Astrocyte (in vitro differentiated cells and primary cell): Measurements from ENCODE around the gene PI4K2A. TPM values are rescaled to one million over a fixed set of nuclear protein-coding genes. Genes with fewer than 3 reads are reported as not detected.
A peak's percentile ranks its signal among the peaks of the same experiment; 100 is the strongest.
"Not testable (repeated sequence)": the region's sequence is repeated elsewhere in the genome, so short reads cannot be mapped to it uniquely, and the experiment has no call there.

Source experiments
- DNase-seq: peaks from one replicate; pipeline ENCODE4 v3.0.0-alpha.2; 2010; ENCODE audit warnings: low read depth
- FAIRE-seq: peaks from 2 replicates; lab custom pipeline; 2011; peaks lifted over from hg19 to GRCh38; lab: Jason Lieb, UNC
- H2AFZ ChIP-seq: 2 replicates; pipeline ENCODE4 v1.6.0; 2012; ENCODE audit warnings: low read depth, low read length, inconsistent platforms
- H3K27ac ChIP-seq: 2 replicates; pipeline ENCODE4 v1.5.1; 2011; ENCODE audit warnings: low read depth, low read length, inconsistent platforms
- H3K27me3 ChIP-seq: 2 replicates; pipeline ENCODE4 v1.6.0; 2011; ENCODE audit warnings: low read length, inconsistent platforms; ENCODE audit not compliant: insufficient read depth
- H3K36me3 ChIP-seq: 2 replicates; pipeline ENCODE4 v1.5.1; 2011; ENCODE audit warnings: low read length, inconsistent platforms; ENCODE audit not compliant: insufficient read depth
- H3K4me1 ChIP-seq: 2 replicates; pipeline ENCODE4 v1.5.1; 2011; ENCODE audit warnings: low read length, inconsistent platforms; ENCODE audit not compliant: insufficient read depth
- H3K4me2 ChIP-seq: 2 replicates; pipeline ENCODE4 v1.6.0; 2012; ENCODE audit warnings: low read length, inconsistent platforms
- H3K4me3 ChIP-seq: 2 replicates; pipeline ENCODE4 v1.5.1; 2011; ENCODE audit warnings: low read depth, mild to moderate bottlenecking, low read length, inconsistent platforms; ENCODE audit not compliant: insufficient read depth
- H3K79me2 ChIP-seq: 2 replicates; pipeline ENCODE4 v1.6.0; 2012; ENCODE audit warnings: mild to moderate bottlenecking, low read length, inconsistent platforms; ENCODE audit not compliant: insufficient read depth
- H3K9ac ChIP-seq: 2 replicates; pipeline ENCODE4 v1.6.0; 2012; ENCODE audit warnings: mild to moderate bottlenecking, low read length, inconsistent platforms
- H3K9me3 ChIP-seq: 2 replicates; pipeline ENCODE4 v1.5.1; 2012; ENCODE audit warnings: low read depth, mild to moderate bottlenecking, low read length, inconsistent platforms; ENCODE audit not compliant: insufficient read depth
- H4K20me1 ChIP-seq: 2 replicates; pipeline ENCODE4 v1.6.0; 2012; ENCODE audit warnings: low read length, inconsistent platforms; ENCODE audit not compliant: insufficient read depth
- H3K27ac Mint-ChIP-seq: one replicate; pipeline ENCODE4 v1.8.0; 2021; ENCODE audit warnings: mild to moderate bottlenecking, mixed read lengths; ENCODE audit not compliant: unreplicated experiment
- H3K27me3 Mint-ChIP-seq: one replicate; pipeline ENCODE4 v1.8.0; 2021; ENCODE audit warnings: low read depth, mixed read lengths; ENCODE audit not compliant: unreplicated experiment
- H3K36me3 Mint-ChIP-seq: one replicate; pipeline ENCODE4 v1.8.0; 2021; ENCODE audit warnings: low read depth, mixed read lengths; ENCODE audit not compliant: unreplicated experiment
- H3K4me1 Mint-ChIP-seq: one replicate; pipeline ENCODE4 v1.8.0; 2021; ENCODE audit warnings: low read depth, mixed read lengths; ENCODE audit not compliant: unreplicated experiment
- H3K4me3 Mint-ChIP-seq: one replicate; pipeline ENCODE4 v1.8.0; 2021; ENCODE audit warnings: mild to moderate bottlenecking, moderate library complexity, mixed read lengths; ENCODE audit not compliant: unreplicated experiment
- H3K9me3 Mint-ChIP-seq: one replicate; pipeline ENCODE4 v1.8.0; 2021; ENCODE audit warnings: mild to moderate bottlenecking, mixed read lengths; ENCODE audit not compliant: unreplicated experiment
- EZH2 ChIP-seq: IDR thresholded peaks from 2 replicates; pipeline ENCODE4 v1.6.1; 2012; ENCODE audit warnings: mild to moderate bottlenecking, low read length, inconsistent platforms; ENCODE audit not compliant: insufficient read depth
- total RNA-seq: library from RNA; stranded (reverse); gene quantifications from 2 replicates; pipeline ENCODE4 v1.2.1, GENCODE V29; 2021
- TF ChIP-seq, protein P1 (sequence below): IDR thresholded peaks from 2 replicates; pipeline ENCODE4 v1.5.1; 2011; ENCODE audit warnings: low read depth, mild to moderate bottlenecking, inconsistent platforms, low read length, moderate library complexity; ENCODE audit not compliant: insufficient read depth

PI4K2A gene
- total RNA-seq, 1 donor from 2014 or later = 37.8 TPM

DNA sequence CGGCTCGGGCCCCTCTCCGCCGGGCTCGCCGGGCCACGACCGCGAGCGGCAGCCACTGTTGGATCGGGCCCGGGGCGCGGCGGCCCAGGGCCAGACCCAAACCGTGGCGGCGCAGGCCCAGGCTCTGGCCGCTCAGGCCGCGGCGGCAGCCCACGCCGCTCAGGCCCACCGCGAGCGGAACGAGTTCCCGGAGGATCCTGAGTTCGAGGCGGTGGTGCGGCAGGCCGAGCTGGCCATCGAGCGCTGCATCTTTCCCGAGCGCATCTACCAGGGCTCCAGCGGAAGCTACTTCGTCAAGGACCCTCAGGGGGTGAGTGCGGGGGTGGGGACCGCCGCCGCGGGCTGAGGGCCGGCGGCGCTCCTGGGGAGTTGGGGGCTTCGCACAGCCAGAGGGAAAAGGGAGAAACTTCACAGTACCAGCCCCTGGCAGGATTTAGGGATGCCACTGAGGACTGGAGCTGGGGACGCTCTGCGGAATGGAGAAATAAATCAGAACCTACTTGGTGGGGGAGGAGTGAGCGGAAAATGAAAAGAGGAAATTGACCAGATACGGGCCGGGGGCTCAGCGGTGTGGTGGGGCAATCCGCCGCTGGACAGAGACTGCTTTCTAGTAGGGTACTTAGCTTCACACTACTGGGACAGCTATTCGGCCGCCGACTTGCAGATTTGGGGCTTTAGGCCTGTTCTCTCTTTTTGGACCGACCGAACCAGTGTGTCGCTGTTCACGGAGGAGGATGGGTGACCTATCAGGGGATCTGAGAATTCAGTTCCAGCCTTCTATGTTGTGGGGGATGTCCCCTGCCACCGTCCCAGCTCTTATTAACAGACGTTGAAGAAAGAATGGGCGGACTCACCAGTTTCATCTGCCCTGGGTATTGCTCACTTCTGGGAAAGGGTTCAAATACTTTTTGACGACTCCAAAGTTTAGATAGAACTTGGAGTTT, 669 bp downstream of the PI4K2A start:
- TF ChIP-seq, protein P1, sequence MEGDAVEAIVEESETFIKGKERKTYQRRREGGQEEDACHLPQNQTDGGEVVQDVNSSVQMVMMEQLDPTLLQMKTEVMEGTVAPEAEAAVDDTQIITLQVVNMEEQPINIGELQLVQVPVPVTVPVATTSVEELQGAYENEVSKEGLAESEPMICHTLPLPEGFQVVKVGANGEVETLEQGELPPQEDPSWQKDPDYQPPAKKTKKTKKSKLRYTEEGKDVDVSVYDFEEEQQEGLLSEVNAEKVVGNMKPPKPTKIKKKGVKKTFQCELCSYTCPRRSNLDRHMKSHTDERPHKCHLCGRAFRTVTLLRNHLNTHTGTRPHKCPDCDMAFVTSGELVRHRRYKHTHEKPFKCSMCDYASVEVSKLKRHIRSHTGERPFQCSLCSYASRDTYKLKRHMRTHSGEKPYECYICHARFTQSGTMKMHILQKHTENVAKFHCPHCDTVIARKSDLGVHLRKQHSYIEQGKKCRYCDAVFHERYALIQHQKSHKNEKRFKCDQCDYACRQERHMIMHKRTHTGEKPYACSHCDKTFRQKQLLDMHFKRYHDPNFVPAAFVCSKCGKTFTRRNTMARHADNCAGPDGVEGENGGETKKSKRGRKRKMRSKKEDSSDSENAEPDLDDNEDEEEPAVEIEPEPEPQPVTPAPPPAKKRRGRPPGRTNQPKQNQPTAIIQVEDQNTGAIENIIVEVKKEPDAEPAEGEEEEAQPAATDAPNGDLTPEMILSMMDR = no peak
- no peak for TF ChIP-seq EZH2
- H3K79me2 ChIP-seq = peaks cover 42% of the 10 kb centered on the region
- H3K9me3 ChIP-seq = no peaks in the 10 kb centered on the region
- Mint-ChIP-seq H3K27ac (peak overlapping the region; percentile 87), H3K27me3 (no peaks in the 10 kb centered on the region), H3K4me3 (peak overlapping the region; percentile 95), H3K36me3 (peaks cover 10% of the 10 kb centered on the region), H3K9me3 (no peaks in the 10 kb centered on the region), H3K4me1 (peaks cover 8% of the 10 kb centered on the region)
- DNase-seq (peak; percentile 22), FAIRE-seq (no peak)
- H2AFZ ChIP-seq = peak overlapping the region; percentile 48
- peaks cover 13% of the 10 kb centered on the region for H3K4me1 ChIP-seq
- H3K27ac ChIP-seq = peak overlapping the region; percentile 83
- H3K9ac ChIP-seq = peak overlapping the region; percentile 98
- peaks cover 9% of the 10 kb centered on the region for H3K36me3 ChIP-seq
- H4K20me1 ChIP-seq = peaks cover 29% of the 10 kb centered on the region
- H3K4me3 ChIP-seq = peak overlapping the region; percentile 88
- no peaks in the 10 kb centered on the region for H3K27me3 ChIP-seq
- peak overlapping the region; percentile 96 for H3K4me2 ChIP-seq

DNA sequence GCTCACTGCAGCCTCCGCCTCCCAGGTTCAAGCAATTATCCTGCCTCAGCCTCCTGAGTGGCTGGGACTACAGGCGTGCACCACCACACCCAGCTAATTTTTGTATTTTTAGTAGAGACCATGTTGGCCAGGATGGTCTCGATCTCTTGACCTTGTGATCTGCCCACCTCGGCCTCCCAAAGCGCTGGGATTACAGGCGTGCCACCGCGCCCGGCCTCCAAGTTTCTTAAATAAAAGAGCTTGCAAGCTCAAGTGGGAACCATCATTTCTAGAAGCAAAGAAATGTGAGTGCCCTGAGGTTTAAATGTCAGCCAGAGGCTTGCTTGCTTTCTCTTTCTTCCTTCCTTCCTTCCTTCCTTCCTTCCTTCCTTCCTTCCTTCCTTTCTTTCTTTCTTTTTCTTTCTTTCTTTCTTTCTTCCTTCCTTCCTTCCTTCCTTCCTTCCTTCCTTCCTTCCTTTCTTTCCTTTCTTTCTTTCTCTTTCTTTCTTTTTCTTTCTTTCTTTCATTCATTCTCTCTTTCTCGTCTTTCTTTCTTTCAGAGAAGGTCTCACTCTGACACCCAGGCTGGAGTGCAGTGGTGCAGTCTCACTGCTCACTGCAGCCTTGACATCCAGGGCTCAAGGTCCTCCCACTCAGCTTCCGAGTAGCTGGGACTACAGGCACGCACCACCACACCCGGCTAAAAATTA, 2.1 kb downstream of the PI4K2A start:
- H3K4me2 ChIP-seq = peak overlapping the region; percentile 39
- H3K9me3 ChIP-seq, FAIRE-seq, H3K4me1 Mint-ChIP-seq, H3K9ac ChIP-seq, DNase-seq, H3K27ac Mint-ChIP-seq, H2AFZ ChIP-seq, H3K9me3 Mint-ChIP-seq, H3K27me3 ChIP-seq, H3K27me3 Mint-ChIP-seq, H3K27ac ChIP-seq, H3K36me3 ChIP-seq, H3K4me3 ChIP-seq: not testable (repeated sequence)
- H4K20me1 ChIP-seq = peaks cover 29% of the 10 kb centered on the region
- Mint-ChIP-seq H3K36me3 (peaks cover 12% of the 10 kb centered on the region), H3K4me3 (peak overlapping the region; percentile 95)
- peaks cover 13% of the 10 kb centered on the region for H3K4me1 ChIP-seq
- peaks cover 49% of the 10 kb centered on the region for H3K79me2 ChIP-seq

DNA sequence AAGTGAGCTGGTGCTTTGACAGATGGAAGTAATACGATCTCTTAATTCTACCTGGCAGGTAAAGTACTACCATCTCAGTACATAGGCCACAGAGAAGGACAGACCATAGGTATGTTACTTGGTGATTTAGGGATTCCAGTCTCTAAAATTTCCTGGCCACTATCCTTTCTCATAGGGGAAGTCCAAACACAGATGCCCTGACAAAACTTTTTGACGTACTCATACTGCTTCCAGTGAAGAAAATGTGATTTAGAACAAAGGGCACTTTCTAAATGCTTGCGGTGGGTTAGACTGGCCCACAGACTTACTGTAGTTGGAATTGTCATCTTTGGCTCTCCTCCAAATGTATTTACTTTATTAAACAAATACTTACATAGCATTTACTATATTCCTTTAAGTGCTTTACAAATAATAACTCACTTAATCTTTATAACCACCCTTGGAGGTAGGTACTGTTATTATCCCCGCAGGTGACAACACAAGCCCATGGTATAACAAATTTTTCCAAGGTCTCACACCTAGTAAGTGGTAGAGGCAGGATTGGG, 3.0 kb downstream of the PI4K2A start:
- TF ChIP-seq, protein P1 = no peak
- TF ChIP-seq EZH2 = no peak
- Histone ChIP-seq H3K4me3 (no peak overlapping the region), H3K27ac (no peak overlapping the region), H3K36me3 (peaks cover 9% of the 10 kb centered on the region), H3K4me2 (no peak overlapping the region), H3K4me1 (peaks cover 16% of the 10 kb centered on the region), H3K27me3 (no peaks in the 10 kb centered on the region), H3K9me3 (no peaks in the 10 kb centered on the region), H3K79me2 (peaks cover 52% of the 10 kb centered on the region), H2AFZ (no peak overlapping the region), H4K20me1 (peaks cover 29% of the 10 kb centered on the region), H3K9ac (no peak overlapping the region)
- no peak for FAIRE-seq
- no peak for DNase-seq
- Mint-ChIP-seq H3K27ac (no peak overlapping the region), H3K4me3 (peak overlapping the region; percentile 95), H3K27me3 (no peaks in the 10 kb centered on the region), H3K9me3 (no peaks in the 10 kb centered on the region), H3K4me1 (peaks cover 14% of the 10 kb centered on the region), H3K36me3 (peaks cover 12% of the 10 kb centered on the region)
